WTC11 (cell line): ENCODE results near the gene PIGN. TPM values are rescaled to one million over a fixed set of nuclear protein-coding genes. Genes with fewer than 3 reads are reported as not detected.

Experiments
- ATAC-seq: fragments of 200-7000 bp; cut with Tn5 transposase; 2 replicates; pipeline ENCODE4 v1.10.0; 2021; ENCODE audit warnings: mild to moderate bottlenecking, moderate library complexity
- CTCF ChIA-PET: fragments of 300-600 bp; sonication (Branson Sonifier 250); formaldehyde crosslinking; loops from one replicate; lab custom pipeline; 2021; ENCODE audit warnings: antibody characterized with exemption; lab: Charles Lee
- POLR2A ChIA-PET: fragments of 350-600 bp; sonication (Branson Sonifier 250); formaldehyde crosslinking; loops from one replicate; lab custom pipeline; 2021; ENCODE audit warnings: antibody characterized with exemption; lab: Charles Lee
- DNase-seq: peaks from one replicate; pipeline ENCODE4 v3.0.0; 2021; ENCODE audit warnings: low spot score
- H3K27ac Mint-ChIP-seq: 2 replicates; pipeline ENCODE4 v1.8.0; 2021; ENCODE audit warnings: mixed read lengths
- H3K27me3 Mint-ChIP-seq: 2 replicates; pipeline ENCODE4 v1.8.0; 2021; ENCODE audit warnings: low read depth, mild to moderate bottlenecking, moderate library complexity, mixed read lengths
- H3K36me3 Mint-ChIP-seq: 2 replicates; pipeline ENCODE4 v1.8.0; 2021; ENCODE audit warnings: mixed read lengths
- H3K4me1 Mint-ChIP-seq: 2 replicates; pipeline ENCODE4 v1.8.0; 2022; ENCODE audit warnings: mixed read lengths
- H3K4me3 Mint-ChIP-seq: 2 replicates; pipeline ENCODE4 v1.8.0; 2021; ENCODE audit warnings: mild to moderate bottlenecking, moderate library complexity, mixed read lengths
- H3K9me3 Mint-ChIP-seq: 2 replicates; pipeline ENCODE4 v1.8.0; 2021; ENCODE audit warnings: mixed read lengths
- E2F5 ChIP-seq: sonication (generic); formaldehyde crosslinking; IDR thresholded peaks from 2 replicates; pipeline ENCODE4 v1.8.1; 2022; ENCODE audit warnings: mild to moderate bottlenecking, moderate library complexity, missing genetic modification reagents
- FOXP4 ChIP-seq: sonication (generic); formaldehyde crosslinking; IDR thresholded peaks from 2 replicates; pipeline ENCODE4 v1.8.0; 2022; ENCODE audit warnings: mild to moderate bottlenecking, missing genetic modification reagents
- GABPB1 ChIP-seq: sonication (generic); formaldehyde crosslinking; IDR thresholded peaks from 2 replicates; pipeline ENCODE4 v1.8.1; 2023; ENCODE audit warnings: mild to moderate bottlenecking, missing genetic modification reagents
- NR3C1 ChIP-seq: sonication (generic); formaldehyde crosslinking; conservative IDR thresholded peaks from 2 replicates; pipeline ENCODE4 v1.8.1; 2023; ENCODE audit warnings: low read depth, mild to moderate bottlenecking, missing genetic modification reagents
- ZNF138 ChIP-seq: sonication (generic); formaldehyde crosslinking; conservative IDR thresholded peaks from 2 replicates; pipeline ENCODE4 v1.8.1; 2022; ENCODE audit warnings: mild to moderate bottlenecking, moderate library complexity, missing genetic modification reagents
- ZNF219 ChIP-seq: sonication (generic); formaldehyde crosslinking; IDR thresholded peaks from 2 replicates; pipeline ENCODE4 v1.8.0; 2023; ENCODE audit warnings: missing genetic modification reagents, mild to moderate bottlenecking, borderline replicate concordance
- ZNF263 ChIP-seq: sonication (generic); formaldehyde crosslinking; IDR thresholded peaks from 2 replicates; pipeline ENCODE4 v1.8.1; 2022; ENCODE audit warnings: low read depth, mild to moderate bottlenecking, moderate library complexity, missing genetic modification reagents
- ZNF317 ChIP-seq: sonication (generic); formaldehyde crosslinking; IDR thresholded peaks from 2 replicates; pipeline ENCODE4 v1.8.1; 2023; ENCODE audit warnings: low read depth, mild to moderate bottlenecking, moderate library complexity, missing genetic modification reagents, borderline replicate concordance
- total RNA-seq: library from RNA; stranded (reverse); gene quantifications from 3 replicates; pipeline ENCODE4 v1.2.3, GENCODE V29; 2021
- TF ChIP-seq, protein P1 (sequence below): sonication (generic); formaldehyde crosslinking; IDR thresholded peaks from 2 replicates; pipeline ENCODE4 v1.8.1; 2022; ENCODE audit warnings: missing genetic modification reagents, borderline replicate concordance
- TF ChIP-seq, protein P2 (sequence below): sonication (generic); formaldehyde crosslinking; IDR thresholded peaks from 2 replicates; pipeline ENCODE4 v1.8.0; 2022; ENCODE audit warnings: missing genetic modification reagents
- TF ChIP-seq, protein P3 (sequence below): fragments of 250-450 bp; sonication (Bioruptor Pico); IDR thresholded peaks from 2 replicates; pipeline ENCODE4 v2.1.2; 2022; ENCODE audit warnings: mild to moderate bottlenecking, moderate library complexity
- TF ChIP-seq, protein P4 (sequence below): fragments of 250-450 bp; sonication (Bioruptor Pico); IDR thresholded peaks from 2 replicates; pipeline ENCODE4 v1.9.0; 2021; ENCODE audit warnings: mild to moderate bottlenecking

PIGN gene
- total RNA-seq, 1 experiment from 2014 or later = 23.4 TPM

DNA sequence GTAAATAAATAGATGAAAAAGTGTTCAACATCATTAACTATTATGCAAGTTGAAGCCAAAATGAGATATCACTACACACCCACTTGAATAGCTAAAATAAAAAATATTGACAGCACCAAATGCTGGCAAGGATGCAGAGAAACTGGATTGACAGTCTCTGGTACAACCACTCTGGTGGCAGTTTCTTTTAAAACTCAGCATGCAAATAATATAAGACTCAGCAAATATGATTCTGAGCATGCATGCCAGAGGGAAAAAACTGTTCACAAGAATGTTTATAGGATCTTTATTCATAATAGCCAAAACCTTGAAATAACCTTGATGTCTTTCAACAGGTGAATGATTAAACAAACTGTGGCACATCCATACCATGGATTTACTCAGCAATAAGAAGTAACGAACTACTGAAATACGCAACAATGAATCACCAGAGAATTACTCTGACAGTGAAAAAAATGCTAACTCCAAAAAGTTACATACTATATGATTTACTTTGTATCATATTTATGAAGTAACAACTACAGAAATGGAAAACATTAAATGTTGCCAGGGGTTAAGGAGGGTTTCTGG lies 131.8 kb downstream of the PIGN start:
- ATAC-seq (no peak), DNase-seq (no peak)
- H3K4me1 Mint-ChIP-seq = no peaks in the 10 kb centered on the region
- H3K36me3 Mint-ChIP-seq = peaks cover 16% of the 10 kb centered on the region
- peaks cover 3% of the 10 kb centered on the region for H3K9me3 Mint-ChIP-seq
- CTCF ChIA-PET = no interaction called here
- no peak overlapping the region for H3K27ac Mint-ChIP-seq
- no peaks in the 10 kb centered on the region for H3K27me3 Mint-ChIP-seq
- H3K4me3 Mint-ChIP-seq = no peak overlapping the region
- POLR2A ChIA-PET = no interaction called here
- TF ChIP-seq ZNF138 (CRISPR knock-in tag) (no peak), ZNF219 (CRISPR knock-in tag) (no peak), E2F5 (CRISPR knock-in tag) (no peak), FOXP4 (CRISPR knock-in tag) (no peak)
- TF ChIP-seq, protein P1, sequence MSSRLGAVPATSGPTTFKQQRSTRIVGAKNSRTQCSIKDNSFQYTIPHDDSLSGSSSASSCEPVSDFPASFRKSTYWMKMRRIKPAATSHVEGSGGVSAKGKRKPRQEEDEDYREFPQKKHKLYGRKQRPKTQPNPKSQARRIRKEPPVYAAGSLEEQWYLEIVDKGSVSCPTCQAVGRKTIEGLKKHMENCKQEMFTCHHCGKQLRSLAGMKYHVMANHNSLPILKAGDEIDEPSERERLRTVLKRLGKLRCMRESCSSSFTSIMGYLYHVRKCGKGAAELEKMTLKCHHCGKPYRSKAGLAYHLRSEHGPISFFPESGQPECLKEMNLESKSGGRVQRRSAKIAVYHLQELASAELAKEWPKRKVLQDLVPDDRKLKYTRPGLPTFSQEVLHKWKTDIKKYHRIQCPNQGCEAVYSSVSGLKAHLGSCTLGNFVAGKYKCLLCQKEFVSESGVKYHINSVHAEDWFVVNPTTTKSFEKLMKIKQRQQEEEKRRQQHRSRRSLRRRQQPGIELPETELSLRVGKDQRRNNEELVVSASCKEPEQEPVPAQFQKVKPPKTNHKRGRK (CRISPR knock-in tag) = no peak
- TF ChIP-seq, all 79 proteins: peak for 0

GRCh38 chr18:62048279-62048678 lies 138.6 kb downstream of the PIGN start:
- Mint-ChIP-seq H3K36me3 (peaks cover 21% of the 10 kb centered on the region), H3K9me3 (peaks cover 15% of the 10 kb centered on the region), H3K4me3 (no peak overlapping the region), H3K27me3 (no peaks in the 10 kb centered on the region), H3K4me1 (no peaks in the 10 kb centered on the region), H3K27ac (no peak overlapping the region)
- POLR2A ChIA-PET = no interaction called here
- TF ChIP-seq NR3C1 (CRISPR knock-in tag) (no peak), ZNF317 (CRISPR knock-in tag) (peak; percentile 62; the same call in 1 of the 2 replicates), GABPB1 (CRISPR knock-in tag) (no peak), ZNF263 (no peak)
- TF ChIP-seq, protein P2, sequence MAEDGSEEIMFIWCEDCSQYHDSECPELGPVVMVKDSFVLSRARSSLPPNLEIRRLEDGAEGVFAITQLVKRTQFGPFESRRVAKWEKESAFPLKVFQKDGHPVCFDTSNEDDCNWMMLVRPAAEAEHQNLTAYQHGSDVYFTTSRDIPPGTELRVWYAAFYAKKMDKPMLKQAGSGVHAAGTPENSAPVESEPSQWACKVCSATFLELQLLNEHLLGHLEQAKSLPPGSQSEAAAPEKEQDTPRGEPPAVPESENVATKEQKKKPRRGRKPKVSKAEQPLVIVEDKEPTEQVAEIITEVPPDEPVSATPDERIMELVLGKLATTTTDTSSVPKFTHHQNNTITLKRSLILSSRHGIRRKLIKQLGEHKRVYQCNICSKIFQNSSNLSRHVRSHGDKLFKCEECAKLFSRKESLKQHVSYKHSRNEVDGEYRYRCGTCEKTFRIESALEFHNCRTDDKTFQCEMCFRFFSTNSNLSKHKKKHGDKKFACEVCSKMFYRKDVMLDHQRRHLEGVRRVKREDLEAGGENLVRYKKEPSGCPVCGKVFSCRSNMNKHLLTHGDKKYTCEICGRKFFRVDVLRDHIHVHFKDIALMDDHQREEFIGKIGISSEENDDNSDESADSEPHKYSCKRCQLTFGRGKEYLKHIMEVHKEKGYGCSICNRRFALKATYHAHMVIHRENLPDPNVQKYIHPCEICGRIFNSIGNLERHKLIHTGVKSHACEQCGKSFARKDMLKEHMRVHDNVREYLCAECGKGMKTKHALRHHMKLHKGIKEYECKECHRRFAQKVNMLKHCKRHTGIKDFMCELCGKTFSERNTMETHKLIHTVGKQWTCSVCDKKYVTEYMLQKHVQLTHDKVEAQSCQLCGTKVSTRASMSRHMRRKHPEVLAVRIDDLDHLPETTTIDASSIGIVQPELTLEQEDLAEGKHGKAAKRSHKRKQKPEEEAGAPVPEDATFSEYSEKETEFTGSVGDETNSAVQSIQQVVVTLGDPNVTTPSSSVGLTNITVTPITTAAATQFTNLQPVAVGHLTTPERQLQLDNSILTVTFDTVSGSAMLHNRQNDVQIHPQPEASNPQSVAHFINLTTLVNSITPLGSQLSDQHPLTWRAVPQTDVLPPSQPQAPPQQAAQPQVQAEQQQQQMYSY (CRISPR knock-in tag) = no peak
- TF ChIP-seq, protein P3, sequence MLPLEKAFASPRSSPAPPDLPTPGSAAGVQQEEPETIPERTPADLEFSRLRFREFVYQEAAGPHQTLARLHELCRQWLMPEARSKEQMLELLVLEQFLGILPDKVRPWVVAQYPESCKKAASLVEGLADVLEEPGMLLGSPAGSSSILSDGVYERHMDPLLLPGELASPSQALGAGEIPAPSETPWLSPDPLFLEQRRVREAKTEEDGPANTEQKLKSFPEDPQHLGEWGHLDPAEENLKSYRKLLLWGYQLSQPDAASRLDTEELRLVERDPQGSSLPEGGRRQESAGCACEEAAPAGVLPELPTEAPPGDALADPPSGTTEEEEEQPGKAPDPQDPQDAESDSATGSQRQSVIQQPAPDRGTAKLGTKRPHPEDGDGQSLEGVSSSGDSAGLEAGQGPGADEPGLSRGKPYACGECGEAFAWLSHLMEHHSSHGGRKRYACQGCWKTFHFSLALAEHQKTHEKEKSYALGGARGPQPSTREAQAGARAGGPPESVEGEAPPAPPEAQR (CRISPR knock-in tag) = no peak
- TF ChIP-seq, protein P4, sequence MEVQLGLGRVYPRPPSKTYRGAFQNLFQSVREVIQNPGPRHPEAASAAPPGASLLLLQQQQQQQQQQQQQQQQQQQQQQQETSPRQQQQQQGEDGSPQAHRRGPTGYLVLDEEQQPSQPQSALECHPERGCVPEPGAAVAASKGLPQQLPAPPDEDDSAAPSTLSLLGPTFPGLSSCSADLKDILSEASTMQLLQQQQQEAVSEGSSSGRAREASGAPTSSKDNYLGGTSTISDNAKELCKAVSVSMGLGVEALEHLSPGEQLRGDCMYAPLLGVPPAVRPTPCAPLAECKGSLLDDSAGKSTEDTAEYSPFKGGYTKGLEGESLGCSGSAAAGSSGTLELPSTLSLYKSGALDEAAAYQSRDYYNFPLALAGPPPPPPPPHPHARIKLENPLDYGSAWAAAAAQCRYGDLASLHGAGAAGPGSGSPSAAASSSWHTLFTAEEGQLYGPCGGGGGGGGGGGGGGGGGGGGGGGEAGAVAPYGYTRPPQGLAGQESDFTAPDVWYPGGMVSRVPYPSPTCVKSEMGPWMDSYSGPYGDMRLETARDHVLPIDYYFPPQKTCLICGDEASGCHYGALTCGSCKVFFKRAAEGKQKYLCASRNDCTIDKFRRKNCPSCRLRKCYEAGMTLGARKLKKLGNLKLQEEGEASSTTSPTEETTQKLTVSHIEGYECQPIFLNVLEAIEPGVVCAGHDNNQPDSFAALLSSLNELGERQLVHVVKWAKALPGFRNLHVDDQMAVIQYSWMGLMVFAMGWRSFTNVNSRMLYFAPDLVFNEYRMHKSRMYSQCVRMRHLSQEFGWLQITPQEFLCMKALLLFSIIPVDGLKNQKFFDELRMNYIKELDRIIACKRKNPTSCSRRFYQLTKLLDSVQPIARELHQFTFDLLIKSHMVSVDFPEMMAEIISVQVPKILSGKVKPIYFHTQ (CRISPR knock-in tag) = no peak
- CTCF ChIA-PET = no interaction called here
- ATAC-seq (no peak), DNase-seq (no peak)
